ENCODE data around the gene CD81. TPM values are rescaled to one million over a fixed set of nuclear protein-coding genes. Genes with fewer than 3 reads are reported as not detected.

Gene CD81
- total and polyA plus RNA-seq, 2 experiments from 2014 or later: 88.6 to 290 TPM

DNA sequence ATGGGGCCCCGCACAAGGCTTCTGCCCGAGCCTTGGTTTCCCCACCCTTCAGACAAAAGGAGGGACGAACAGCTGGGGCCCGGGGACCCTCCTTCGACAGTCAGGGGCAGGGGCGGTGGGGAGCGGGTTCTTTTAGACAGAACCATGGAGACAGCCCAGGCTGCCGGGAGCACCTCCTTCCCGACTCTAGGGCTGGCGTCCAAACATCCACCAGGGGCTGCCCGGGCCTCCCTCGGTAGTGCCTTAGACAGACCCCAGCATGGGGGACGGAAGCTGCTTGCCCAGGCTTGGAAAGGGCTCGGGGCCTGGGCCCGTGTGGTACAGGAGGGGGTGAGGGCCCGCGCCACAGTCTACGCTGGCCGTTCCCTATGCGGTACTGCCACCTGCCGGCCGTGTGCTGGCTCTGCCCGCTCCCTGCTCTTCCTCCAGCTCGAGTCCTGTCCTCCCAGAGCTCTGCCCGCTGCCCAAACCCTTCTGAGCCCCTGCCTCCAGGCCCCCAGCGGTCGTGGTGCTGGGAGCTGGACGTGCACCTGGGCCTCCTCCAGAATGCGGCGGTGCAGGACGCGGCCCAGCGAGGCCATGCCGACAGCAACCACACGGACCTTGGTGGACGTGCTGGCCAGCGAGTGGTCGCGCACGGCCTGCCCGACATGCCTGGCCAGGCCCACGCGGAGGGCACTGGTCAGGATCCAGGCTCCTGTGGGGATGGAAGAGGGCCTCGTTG lies 43.6 kb downstream of the CD81 start:
- Histone ChIP-seq H4K20me1 (replicated peaks; ENCODE audit: insufficient read depth) (no peaks in the 10 kb centered on the region), H3K4me1 (ENCODE audit: insufficient read depth) (no peaks in the 10 kb centered on the region; the same call in 1 of the 2 replicates), H3K27ac (ENCODE audit: low read depth) (no peak overlapping the region), H3K79me2 (replicated peaks; ENCODE audit: insufficient read depth) (no peaks in the 10 kb centered on the region), H3K4me3 (no peak overlapping the region), H3K36me3 (ENCODE audit: insufficient read depth) (no peaks in the 10 kb centered on the region), H2AFZ (peak overlapping the region; percentile 88), H3F3A (replicated peaks; ENCODE audit: low read depth) (no peaks in the 10 kb centered on the region), H3K27me3 (ENCODE audit: insufficient read depth) (no peaks in the 10 kb centered on the region), H3K9me2 (ENCODE audit: insufficient read depth) (no peaks in the 10 kb centered on the region), H3K4me2 (no peak overlapping the region)
- TF ChIP-seq POLR2AphosphoS5 (IDR thresholded peaks at IDR 0.05; ENCODE audit: low read depth): no peak
- TF ChIP-seq, protein P1, sequence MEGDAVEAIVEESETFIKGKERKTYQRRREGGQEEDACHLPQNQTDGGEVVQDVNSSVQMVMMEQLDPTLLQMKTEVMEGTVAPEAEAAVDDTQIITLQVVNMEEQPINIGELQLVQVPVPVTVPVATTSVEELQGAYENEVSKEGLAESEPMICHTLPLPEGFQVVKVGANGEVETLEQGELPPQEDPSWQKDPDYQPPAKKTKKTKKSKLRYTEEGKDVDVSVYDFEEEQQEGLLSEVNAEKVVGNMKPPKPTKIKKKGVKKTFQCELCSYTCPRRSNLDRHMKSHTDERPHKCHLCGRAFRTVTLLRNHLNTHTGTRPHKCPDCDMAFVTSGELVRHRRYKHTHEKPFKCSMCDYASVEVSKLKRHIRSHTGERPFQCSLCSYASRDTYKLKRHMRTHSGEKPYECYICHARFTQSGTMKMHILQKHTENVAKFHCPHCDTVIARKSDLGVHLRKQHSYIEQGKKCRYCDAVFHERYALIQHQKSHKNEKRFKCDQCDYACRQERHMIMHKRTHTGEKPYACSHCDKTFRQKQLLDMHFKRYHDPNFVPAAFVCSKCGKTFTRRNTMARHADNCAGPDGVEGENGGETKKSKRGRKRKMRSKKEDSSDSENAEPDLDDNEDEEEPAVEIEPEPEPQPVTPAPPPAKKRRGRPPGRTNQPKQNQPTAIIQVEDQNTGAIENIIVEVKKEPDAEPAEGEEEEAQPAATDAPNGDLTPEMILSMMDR (conservative IDR thresholded peaks at IDR 0.05; ENCODE audit: low read depth in 2 of 2): peak; percentile 73 to 93
- H3K4me1 Mint-ChIP-seq: 0 out of 3 replicates have a peak, but pooled peaks cover 2% of the 10 kb centered on the region
- H3K4me3 Mint-ChIP-seq: no peak overlapping the region
- peaks cover 3% of the 10 kb centered on the region; the same call in 1 of the 3 replicates for H3K9me3 Mint-ChIP-seq
- H3K27ac Mint-ChIP-seq: no peak overlapping the region
- DNase-seq (ENCODE audit: low spot score) (peak; percentile 94), ATAC-seq (peak; percentile 94)
- H3K36me3 Mint-ChIP-seq (ENCODE audit: low read depth): no peaks in the 10 kb centered on the region
- peaks cover 9% of the 10 kb centered on the region for H3K27me3 Mint-ChIP-seq (ENCODE audit: insufficient read depth, low read depth, poor library complexity)

DNA sequence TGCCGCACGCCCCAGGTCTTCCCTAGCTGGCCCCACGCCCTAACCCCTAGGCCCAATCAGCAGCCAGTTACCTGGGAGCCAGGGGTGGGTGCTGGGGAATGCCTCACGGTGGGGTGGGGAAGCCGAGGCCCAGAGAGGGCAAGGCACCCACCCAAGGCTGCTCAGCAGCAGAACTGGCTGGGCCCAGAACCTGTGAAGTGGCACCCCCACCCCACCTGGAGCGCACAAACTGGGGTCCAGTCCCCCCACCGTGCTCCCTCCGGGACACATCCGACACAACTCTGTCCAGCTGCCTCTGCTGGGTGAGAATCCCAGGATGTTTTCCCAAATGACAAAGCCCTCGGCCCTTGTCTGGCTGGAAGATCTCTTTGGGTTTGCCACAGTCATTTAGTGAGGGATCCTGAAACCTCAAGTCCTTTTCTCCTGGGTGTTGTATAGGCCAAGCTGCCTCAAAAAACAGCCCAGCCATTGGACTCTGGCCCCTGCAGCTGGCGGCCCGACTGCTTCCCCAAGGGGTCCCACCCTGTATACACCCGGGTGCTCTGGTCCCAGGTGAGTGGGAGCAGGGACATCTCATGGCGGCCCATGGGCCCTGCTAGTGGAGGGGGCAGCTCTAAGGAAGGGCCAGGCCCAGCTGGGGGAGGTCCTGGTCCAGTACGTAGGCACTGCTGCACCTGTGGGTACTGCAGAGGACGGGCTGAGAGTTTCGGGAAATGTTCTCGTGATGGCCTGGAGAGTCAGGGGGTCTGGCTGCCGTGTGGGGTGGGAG lies 44.3 kb downstream of the CD81 start:
- Histone ChIP-seq H3K4me1 (ENCODE audit: insufficient read depth) (no peaks in the 10 kb centered on the region; the same call in 1 of the 2 replicates), H3K9me2 (ENCODE audit: insufficient read depth) (no peaks in the 10 kb centered on the region), H3K36me3 (ENCODE audit: insufficient read depth) (no peaks in the 10 kb centered on the region), H3K27me3 (ENCODE audit: insufficient read depth) (no peaks in the 10 kb centered on the region), H3K4me3 (no peak overlapping the region), H2AFZ (no peak overlapping the region), H4K20me1 (replicated peaks; ENCODE audit: insufficient read depth) (no peaks in the 10 kb centered on the region), H3K27ac (ENCODE audit: low read depth) (no peak overlapping the region), H3K79me2 (replicated peaks; ENCODE audit: insufficient read depth) (no peaks in the 10 kb centered on the region), H3F3A (replicated peaks; ENCODE audit: low read depth) (no peaks in the 10 kb centered on the region), H3K4me2 (no peak overlapping the region)
- H3K27me3 Mint-ChIP-seq (ENCODE audit: insufficient read depth, low read depth, poor library complexity): peaks cover 9% of the 10 kb centered on the region
- ATAC-seq (no peak), DNase-seq (ENCODE audit: low spot score) (no peak)
- 0 out of 3 replicates have a peak, but pooled peaks cover 2% of the 10 kb centered on the region for H3K4me1 Mint-ChIP-seq
- no peak overlapping the region for H3K27ac Mint-ChIP-seq
- peaks cover 3% of the 10 kb centered on the region; the same call in 1 of the 3 replicates for H3K9me3 Mint-ChIP-seq
- H3K4me3 Mint-ChIP-seq: no peak overlapping the region
- H3K36me3 Mint-ChIP-seq (ENCODE audit: low read depth): no peaks in the 10 kb centered on the region
- TF ChIP-seq POLR2AphosphoS5 (IDR thresholded peaks at IDR 0.05; ENCODE audit: low read depth) (no peak), ZNF331 (CRISPR knock-in tag; IDR thresholded peaks at IDR 0.05; ENCODE audit: low read depth) (no peak), EZH2 (IDR thresholded peaks at IDR 0.05; ENCODE audit: low read depth, unreplicated experiment) (no peak), EZH2phosphoT487 (IDR thresholded peaks at IDR 0.05; ENCODE audit: unreplicated experiment) (no peak)
- TF ChIP-seq, protein P1 (conservative IDR thresholded peaks at IDR 0.05; ENCODE audit: low read depth in 2 of 2): no peak
- TF ChIP-seq, protein P2, sequence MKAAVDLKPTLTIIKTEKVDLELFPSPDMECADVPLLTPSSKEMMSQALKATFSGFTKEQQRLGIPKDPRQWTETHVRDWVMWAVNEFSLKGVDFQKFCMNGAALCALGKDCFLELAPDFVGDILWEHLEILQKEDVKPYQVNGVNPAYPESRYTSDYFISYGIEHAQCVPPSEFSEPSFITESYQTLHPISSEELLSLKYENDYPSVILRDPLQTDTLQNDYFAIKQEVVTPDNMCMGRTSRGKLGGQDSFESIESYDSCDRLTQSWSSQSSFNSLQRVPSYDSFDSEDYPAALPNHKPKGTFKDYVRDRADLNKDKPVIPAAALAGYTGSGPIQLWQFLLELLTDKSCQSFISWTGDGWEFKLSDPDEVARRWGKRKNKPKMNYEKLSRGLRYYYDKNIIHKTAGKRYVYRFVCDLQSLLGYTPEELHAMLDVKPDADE (IDR thresholded peaks at IDR 0.05): no peak
- TF ChIP-seq, protein P3, sequence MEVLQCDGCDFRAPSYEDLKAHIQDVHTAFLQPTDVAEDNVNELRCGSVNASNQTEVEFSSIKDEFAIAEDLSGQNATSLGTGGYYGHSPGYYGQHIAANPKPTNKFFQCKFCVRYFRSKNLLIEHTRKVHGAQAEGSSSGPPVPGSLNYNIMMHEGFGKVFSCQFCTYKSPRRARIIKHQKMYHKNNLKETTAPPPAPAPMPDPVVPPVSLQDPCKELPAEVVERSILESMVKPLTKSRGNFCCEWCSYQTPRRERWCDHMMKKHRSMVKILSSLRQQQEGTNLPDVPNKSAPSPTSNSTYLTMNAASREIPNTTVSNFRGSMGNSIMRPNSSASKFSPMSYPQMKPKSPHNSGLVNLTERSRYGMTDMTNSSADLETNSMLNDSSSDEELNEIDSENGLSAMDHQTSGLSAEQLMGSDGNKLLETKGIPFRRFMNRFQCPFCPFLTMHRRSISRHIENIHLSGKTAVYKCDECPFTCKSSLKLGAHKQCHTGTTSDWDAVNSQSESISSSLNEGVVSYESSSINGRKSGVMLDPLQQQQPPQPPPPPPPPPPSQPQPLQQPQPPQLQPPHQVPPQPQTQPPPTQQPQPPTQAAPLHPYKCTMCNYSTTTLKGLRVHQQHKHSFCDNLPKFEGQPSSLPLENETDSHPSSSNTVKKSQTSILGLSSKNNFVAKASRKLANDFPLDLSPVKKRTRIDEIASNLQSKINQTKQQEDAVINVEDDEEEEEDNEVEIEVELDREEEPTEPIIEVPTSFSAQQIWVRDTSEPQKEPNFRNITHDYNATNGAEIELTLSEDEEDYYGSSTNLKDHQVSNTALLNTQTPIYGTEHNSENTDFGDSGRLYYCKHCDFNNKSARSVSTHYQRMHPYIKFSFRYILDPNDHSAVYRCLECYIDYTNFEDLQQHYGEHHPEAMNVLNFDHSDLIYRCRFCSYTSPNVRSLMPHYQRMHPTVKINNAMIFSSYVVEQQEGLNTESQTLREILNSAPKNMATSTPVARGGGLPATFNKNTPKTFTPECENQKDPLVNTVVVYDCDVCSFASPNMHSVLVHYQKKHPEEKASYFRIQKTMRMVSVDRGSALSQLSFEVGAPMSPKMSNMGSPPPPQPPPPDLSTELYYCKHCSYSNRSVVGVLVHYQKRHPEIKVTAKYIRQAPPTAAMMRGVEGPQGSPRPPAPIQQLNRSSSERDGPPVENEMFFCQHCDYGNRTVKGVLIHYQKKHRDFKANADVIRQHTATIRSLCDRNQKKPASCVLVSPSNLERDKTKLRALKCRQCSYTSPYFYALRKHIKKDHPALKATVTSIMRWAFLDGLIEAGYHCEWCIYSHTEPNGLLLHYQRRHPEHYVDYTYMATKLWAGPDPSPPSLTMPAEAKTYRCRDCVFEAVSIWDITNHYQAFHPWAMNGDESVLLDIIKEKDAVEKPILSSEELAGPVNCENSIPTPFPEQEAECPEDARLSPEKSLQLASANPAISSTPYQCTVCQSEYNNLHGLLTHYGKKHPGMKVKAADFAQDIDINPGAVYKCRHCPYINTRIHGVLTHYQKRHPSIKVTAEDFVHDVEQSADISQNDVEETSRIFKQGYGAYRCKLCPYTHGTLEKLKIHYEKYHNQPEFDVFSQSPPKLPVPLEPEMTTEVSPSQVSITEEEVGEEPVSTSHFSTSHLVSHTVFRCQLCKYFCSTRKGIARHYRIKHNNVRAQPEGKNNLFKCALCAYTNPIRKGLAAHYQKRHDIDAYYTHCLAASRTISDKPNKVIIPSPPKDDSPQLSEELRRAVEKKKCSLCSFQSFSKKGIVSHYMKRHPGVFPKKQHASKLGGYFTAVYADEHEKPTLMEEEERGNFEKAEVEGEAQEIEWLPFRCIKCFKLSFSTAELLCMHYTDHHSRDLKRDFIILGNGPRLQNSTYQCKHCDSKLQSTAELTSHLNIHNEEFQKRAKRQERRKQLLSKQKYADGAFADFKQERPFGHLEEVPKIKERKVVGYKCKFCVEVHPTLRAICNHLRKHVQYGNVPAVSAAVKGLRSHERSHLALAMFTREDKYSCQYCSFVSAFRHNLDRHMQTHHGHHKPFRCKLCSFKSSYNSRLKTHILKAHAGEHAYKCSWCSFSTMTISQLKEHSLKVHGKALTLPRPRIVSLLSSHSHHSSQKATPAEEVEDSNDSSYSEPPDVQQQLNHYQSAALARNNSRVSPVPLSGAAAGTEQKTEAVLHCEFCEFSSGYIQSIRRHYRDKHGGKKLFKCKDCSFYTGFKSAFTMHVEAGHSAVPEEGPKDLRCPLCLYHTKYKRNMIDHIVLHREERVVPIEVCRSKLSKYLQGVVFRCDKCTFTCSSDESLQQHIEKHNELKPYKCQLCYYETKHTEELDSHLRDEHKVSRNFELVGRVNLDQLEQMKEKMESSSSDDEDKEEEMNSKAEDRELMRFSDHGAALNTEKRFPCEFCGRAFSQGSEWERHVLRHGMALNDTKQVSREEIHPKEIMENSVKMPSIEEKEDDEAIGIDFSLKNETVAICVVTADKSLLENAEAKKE (CRISPR knock-in tag; IDR thresholded peaks at IDR 0.05): no peak
